Omental fat pad (tissue), 4 donors: ENCODE results near the gene TOM1L2. TPM values are rescaled to one million over a fixed set of nuclear protein-coding genes. Genes with fewer than 3 reads are reported as not detected.

Experiments
- ATAC-seq: fragments of 150-250 bp; one replicate; pipeline ENCODE4 v1.9.1; 2016; ENCODE audit warnings: mild to moderate bottlenecking, moderate library complexity; ENCODE audit not compliant: low FRiP score
- DNase-seq: peaks from one replicate; pipeline ENCODE4 v3.0.0-alpha.2; 2019; ENCODE audit warnings: low spot score
- CTCF ChIP-seq, 3 donors: fragments of 450-650 bp; IDR thresholded peaks; one replicate each; pipeline ENCODE4 v1.5.1; 2016 to 2017; ENCODE audit warnings: antibody characterized with exemption in 3 of 3, mild to moderate bottlenecking in 3 of 3, moderate library complexity in 2 of 3
- total RNA-seq, 4 donors: library from RNA; depleted of rRNA; stranded (reverse); fragments of >200 nt; gene quantifications; one replicate each; pipeline ENCODE4 v1.1.0, GENCODE V29; 2016

The TOM1L2 gene
- total RNA-seq, 4 donors from 2014 or later: 25.9 to 30.3 (median 27.6) TPM

GRCh38 chr17:17859909-17860765 lies 112.1 kb downstream of the TOM1L2 start:
- TF ChIP-seq CTCF (IDR thresholded peaks at IDR 0.05): peak in 2 of 3 donors; percentile 47 to 57
- peak; percentile 72 for ATAC-seq
- no peak for DNase-seq

GRCh38 chr17:17857496-17857895 lies 114.7 kb downstream of the TOM1L2 start:
- ATAC-seq: no peak
- TF ChIP-seq CTCF (IDR thresholded peaks at IDR 0.05): no peak
- no peak for DNase-seq

- TF ChIP-seq CTCF (IDR thresholded peaks at IDR 0.05): no peak
- no peak for DNase-seq
- ATAC-seq: no peak
Observed at GRCh38 chr17:17856386-17856785, 115.8 kb downstream of the TOM1L2 start.

- peak; percentile 46 for ATAC-seq
Observed at GRCh38 chr17:17855976-17856375, 116.2 kb downstream of the TOM1L2 start.

DNA sequence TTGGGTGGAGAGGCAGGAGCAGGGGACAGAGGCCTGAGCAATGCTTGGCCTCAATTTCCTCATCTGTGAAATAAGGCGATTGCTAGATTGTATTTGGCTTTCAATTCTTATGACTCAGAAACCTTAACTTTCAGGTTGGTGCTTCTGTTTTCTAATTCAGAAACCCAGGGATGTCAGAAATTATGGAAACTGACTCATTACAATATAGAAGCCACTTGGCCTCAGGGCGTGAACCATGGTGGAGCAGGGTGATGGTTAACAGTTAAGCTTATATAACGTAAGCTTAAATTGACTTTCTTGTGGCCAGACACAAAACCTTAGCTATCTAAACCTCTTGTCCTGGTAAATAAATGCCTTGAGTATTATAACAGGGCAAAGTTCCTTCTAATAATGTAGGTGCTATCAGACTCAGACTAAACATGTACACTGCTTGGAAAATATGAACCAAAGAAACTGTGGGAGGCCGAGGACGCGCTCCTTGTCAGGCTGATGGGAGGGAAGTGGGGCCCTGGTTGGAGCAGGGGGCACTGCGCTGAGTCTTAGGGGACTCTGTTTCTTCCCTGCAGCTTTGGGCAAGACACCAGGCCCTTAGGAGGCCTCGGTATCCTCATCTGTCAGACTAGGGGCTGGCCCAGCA lies 118.3 kb downstream of the TOM1L2 start:
- TF ChIP-seq CTCF (IDR thresholded peaks at IDR 0.05): no peak
- ATAC-seq (no peak), DNase-seq (no peak)

More at GRCh38 chr17:17855976-17856375, 116.2 kb downstream of the TOM1L2 start:
- DNase-seq: no peak
- TF ChIP-seq CTCF (IDR thresholded peaks at IDR 0.05): no peak

DNA sequence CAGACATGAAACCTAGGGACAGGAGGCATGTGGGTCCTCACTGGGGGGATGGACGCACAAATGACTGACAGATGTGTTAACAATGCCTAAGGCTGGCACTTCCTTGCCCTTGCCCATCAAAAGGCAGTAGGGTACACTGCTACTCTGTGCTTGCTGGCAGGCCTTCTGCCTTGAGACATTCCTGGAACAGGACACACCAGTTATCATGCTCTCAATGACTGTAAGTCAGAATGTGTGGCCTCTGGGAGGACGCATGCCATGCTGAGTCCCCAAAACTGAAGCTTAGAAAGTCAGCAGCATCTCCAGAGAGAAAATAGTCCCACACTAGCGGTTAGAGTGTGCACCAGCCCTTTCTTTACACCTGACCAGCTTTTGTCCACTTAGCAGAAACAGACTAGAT lies 119.3 kb downstream of the TOM1L2 start:
- no peak for DNase-seq
- ATAC-seq: no peak
- TF ChIP-seq CTCF (IDR thresholded peaks at IDR 0.05): no peak
